IMR-90 (cell line): ENCODE data around the gene POGLUT2. TPM values are rescaled to one million over a fixed set of nuclear protein-coding genes. Genes with fewer than 3 reads are reported as not detected.

Source experiments
- ATAC-seq: fragments of 200-7000 bp; cut with Tn5 transposase; 2 replicates; pipeline ENCODE4 v1.9.1; 2020; ENCODE audit warnings: low read depth, mild to moderate bottlenecking, moderate library complexity
- BruUV-seq: library from RNA; stranded (reverse); fragments of 400-500 nt; replicated peaks from 2 replicates; lab custom pipeline; 2021; lab: Mats Ljungman, UMichigan
- CTCF ChIA-PET: fragments of 300-600 bp; formaldehyde crosslinking; extraction: SDS; loops from one replicate; lab custom pipeline; 2021; ENCODE audit warnings: antibody characterized with exemption; lab: Yijun Ruan, JAX
- POLR2A ChIA-PET: fragments of 300-600 bp; sonication (Branson Sonifier 250); formaldehyde crosslinking; loops from one replicate; lab custom pipeline; 2022; ENCODE audit warnings: antibody characterized with exemption; ENCODE audit not compliant: unreplicated experiment; lab: Charles Lee
- DNase-seq: peaks from one replicate; pipeline ENCODE4 v3.0.0; 2013
- H2AFZ ChIP-seq: replicated peaks from 2 replicates; pipeline ENCODE3; 2013; ENCODE audit warnings: low read length, mild to moderate bottlenecking; ENCODE audit not compliant: poor library complexity
- H2AK5ac ChIP-seq: 2 replicates; pipeline ENCODE4 v1.6.1; 2013; ENCODE audit warnings: low read depth, low read length, inconsistent platforms
- H2AK9ac ChIP-seq: replicated peaks from 2 replicates; pipeline ENCODE3; 2013; ENCODE audit warnings: mild to moderate bottlenecking, low read depth, low read length, moderate library complexity; ENCODE audit not compliant: poor library complexity
- H2BK120ac ChIP-seq: 2 replicates; pipeline ENCODE4 v1.6.1; 2013; ENCODE audit warnings: low read depth, low read length, inconsistent platforms
- H2BK15ac ChIP-seq: 3 replicates; pipeline ENCODE4 v1.6.1; 2013; ENCODE audit warnings: low read depth, low read length, inconsistent platforms
- H2BK20ac ChIP-seq: 2 replicates; pipeline ENCODE4 v1.6.1; 2013; ENCODE audit warnings: low read depth, mild to moderate bottlenecking, inconsistent platforms, low read length, moderate library complexity
- H2BK5ac ChIP-seq: 2 replicates; pipeline ENCODE4 v1.6.1; 2013; ENCODE audit warnings: mild to moderate bottlenecking, low read depth, low read length, inconsistent platforms; ENCODE audit not compliant: poor library complexity, severe bottlenecking
- H3K14ac ChIP-seq: replicated peaks from 2 replicates; pipeline ENCODE4 v1.6.1; 2013; ENCODE audit warnings: low read depth, low read length, inconsistent platforms
- H3K18ac ChIP-seq: 2 replicates; pipeline ENCODE4 v1.6.1; 2013; ENCODE audit warnings: low read depth, low read length, control low read depth
- H3K23ac ChIP-seq: 2 replicates; pipeline ENCODE4 v1.6.1; 2013; ENCODE audit warnings: low read depth, low read length, inconsistent platforms
- H3K27ac ChIP-seq: 2 replicates; pipeline ENCODE4 v1.5.1; 2013; ENCODE audit warnings: mild to moderate bottlenecking, control low read depth, low read length; ENCODE audit not compliant: insufficient read depth
- H3K27me3 ChIP-seq: 2 replicates; pipeline ENCODE4 v1.6.1; 2013; ENCODE audit warnings: low read length; ENCODE audit not compliant: control insufficient read depth, insufficient read depth
- H3K36me3 ChIP-seq: 2 replicates; pipeline ENCODE4 v1.6.1; 2013; ENCODE audit warnings: low read length, mixed read lengths; ENCODE audit not compliant: control insufficient read depth, insufficient read depth
- H3K4ac ChIP-seq: 2 replicates; pipeline ENCODE4 v1.6.1; 2013; ENCODE audit warnings: low read depth, low read length, inconsistent platforms
- H3K4me1 ChIP-seq: 2 replicates; pipeline ENCODE4 v1.6.1; 2013; ENCODE audit warnings: low read length, mixed read lengths; ENCODE audit not compliant: control insufficient read depth, insufficient read depth
- H3K4me2 ChIP-seq: 2 replicates; pipeline ENCODE4 v1.6.1; 2013; ENCODE audit warnings: low read depth, mild to moderate bottlenecking, control low read depth, low read length, moderate library complexity
- H3K4me3 ChIP-seq: 2 replicates; pipeline ENCODE4 v1.5.1; 2013; ENCODE audit warnings: low read depth, mild to moderate bottlenecking, control low read depth, low read length, moderate library complexity; ENCODE audit not compliant: insufficient read depth
- H3K56ac ChIP-seq: 2 replicates; pipeline ENCODE4 v1.6.1; 2013; ENCODE audit warnings: low read length, inconsistent platforms; ENCODE audit not compliant: insufficient read depth; ENCODE audit errors: extremely low read depth
- H3K79me1 ChIP-seq, 2 experiments: 2 replicates each; pipeline ENCODE4 v1.6.1; 2013; ENCODE audit warnings: low read length in 2 of 2, inconsistent platforms in 1 of 2, low read depth in 1 of 2
- H3K9ac ChIP-seq: 2 replicates; pipeline ENCODE4 v1.6.1; 2013; ENCODE audit warnings: low read depth, low read length, control low read depth
- H3K9me1 ChIP-seq: 2 replicates; pipeline ENCODE4 v1.6.1; 2013; ENCODE audit warnings: low read length, inconsistent platforms; ENCODE audit not compliant: insufficient read depth
- H3K9me3 ChIP-seq: 2 replicates; pipeline ENCODE4 v1.6.1; 2013; ENCODE audit warnings: low read length; ENCODE audit not compliant: control insufficient read depth, insufficient read depth
- H4K20me1 ChIP-seq: 2 replicates; pipeline ENCODE4 v1.6.1; 2013; ENCODE audit warnings: low read length, inconsistent platforms; ENCODE audit not compliant: insufficient read depth
- H4K5ac ChIP-seq: 2 replicates; pipeline ENCODE4 v1.6.1; 2013; ENCODE audit warnings: mild to moderate bottlenecking, low read depth, low read length, control low read depth
- H4K8ac ChIP-seq, 2 experiments: 2 replicates each; pipeline ENCODE4 v1.6.1; 2013; ENCODE audit warnings: low read depth in 2 of 2, low read length in 2 of 2, control low read depth in 1 of 2, inconsistent platforms in 1 of 2
- H4K91ac ChIP-seq: 2 replicates; pipeline ENCODE4 v1.6.1; 2013; ENCODE audit warnings: low read depth, low read length, inconsistent platforms; ENCODE audit not compliant: insufficient read depth
- BHLHE40 ChIP-seq: fragments of 150-350 bp; IDR thresholded peaks from 2 replicates; pipeline ENCODE4 v1.6.1; 2016; ENCODE audit warnings: mild to moderate bottlenecking, low read depth, low read length
- CEBPB ChIP-seq: IDR thresholded peaks from 2 replicates; pipeline ENCODE4 v1.6.1; 2012; ENCODE audit warnings: low read depth, low read length, improper control_type of control experiment
- MAFK ChIP-seq: IDR thresholded peaks from 2 replicates; pipeline ENCODE4 v1.6.1; 2012; ENCODE audit warnings: low read depth, low read length, improper control_type of control experiment
- MAZ ChIP-seq: IDR thresholded peaks from 2 replicates; pipeline ENCODE4 v1.6.1; 2012; ENCODE audit warnings: low read depth, mild to moderate bottlenecking, low read length, improper control_type of control experiment, moderate library complexity, borderline replicate concordance
- MXI1 ChIP-seq: IDR thresholded peaks from 2 replicates; pipeline ENCODE4 v1.6.1; 2012; ENCODE audit warnings: low read depth, mild to moderate bottlenecking, low read length, moderate library complexity, borderline replicate concordance
- POLR2A ChIP-seq: IDR thresholded peaks from 2 replicates; pipeline ENCODE4 v1.6.1; 2012; ENCODE audit warnings: mild to moderate bottlenecking, low read depth, low read length
- RCOR1 ChIP-seq: IDR thresholded peaks from 2 replicates; pipeline ENCODE4 v1.6.1; 2012; ENCODE audit warnings: mild to moderate bottlenecking, low read length, improper control_type of control experiment; ENCODE audit not compliant: insufficient replicate concordance
- SMC3 ChIP-seq: fragments of 150-350 bp; IDR thresholded peaks from 2 replicates; pipeline ENCODE4 v1.6.1; 2016; ENCODE audit warnings: low read depth, mild to moderate bottlenecking, antibody characterized with exemption, low read length, moderate library complexity
- WGBS, 2 experiments: methylation state at CpG; one replicate each; pipeline versions ENCODE4 v1.1.5 to v1.1.7; 2013; ENCODE audit warnings: missing lambda C conversion rate in 2 of 2; ENCODE audit not compliant: insufficient read length in 1 of 2; ENCODE audit errors: extremely low coverage in 2 of 2; 5-methylcytosine and 5-hydroxymethylcytosine counted together
- dilution Hi-C: fragments of 300-500 bp; cut with HindIII; formaldehyde crosslinking; loops from one replicate; pipeline ENCODE4 v1.14.3; 2018; ENCODE audit warnings: low sequenced_read_pairs; ENCODE audit not compliant: unreplicated experiment
- in situ Hi-C: fragments of 300-500 bp; cut with MboI; formaldehyde crosslinking; loops from 3 replicates; pipeline ENCODE4 v1.14.3; 2019; ENCODE audit warnings: low sequenced_read_pairs, inconsistent platforms, mixed read lengths
- intact Hi-C: fragments of 100-400 bp; cut with micrococcal nuclease; formaldehyde crosslinking; loops from 2 replicates; pipeline ENCODE4 v1.10.0; 2022
- polyA plus RNA-seq, 3 experiments: library from polyadenylated mRNA; depleted of rRNA; stranded (reverse); fragments of >200 nt; gene quantifications; 2 replicates each; pipeline ENCODE4 v1.2.3, GENCODE V29; 2012; ENCODE audit warnings: low replicate concordance in 1 of 3
- total RNA-seq: library from RNA; depleted of rRNA; stranded (reverse); fragments of >200 nt; gene quantifications from 2 replicates; pipeline ENCODE4 v1.2.3, GENCODE V29; 2012
- TF ChIP-seq, protein P1 (sequence below): fragments of 150-350 bp; IDR thresholded peaks from 2 replicates; pipeline ENCODE4 v1.6.1; 2017; ENCODE audit warnings: mild to moderate bottlenecking, antibody characterized with exemption, low read length, low read depth
- TF ChIP-seq, protein P2 (sequence below): fragments of 150-350 bp; IDR thresholded peaks from 2 replicates; pipeline ENCODE4 v1.6.1; 2016; ENCODE audit warnings: low read depth, mild to moderate bottlenecking, low read length, moderate library complexity, borderline replicate concordance
- TF ChIP-seq, protein P3 (sequence below): conservative IDR thresholded peaks from 2 replicates; pipeline ENCODE4 v1.5.1; 2012; ENCODE audit warnings: mild to moderate bottlenecking, low read depth, low read length, improper control_type of control experiment

Gene POGLUT2
- total and polyA plus RNA-seq, 2 of the 4 experiments (the other 2 are of a cell fraction) = 10.6 to 14.3 TPM

DNA sequence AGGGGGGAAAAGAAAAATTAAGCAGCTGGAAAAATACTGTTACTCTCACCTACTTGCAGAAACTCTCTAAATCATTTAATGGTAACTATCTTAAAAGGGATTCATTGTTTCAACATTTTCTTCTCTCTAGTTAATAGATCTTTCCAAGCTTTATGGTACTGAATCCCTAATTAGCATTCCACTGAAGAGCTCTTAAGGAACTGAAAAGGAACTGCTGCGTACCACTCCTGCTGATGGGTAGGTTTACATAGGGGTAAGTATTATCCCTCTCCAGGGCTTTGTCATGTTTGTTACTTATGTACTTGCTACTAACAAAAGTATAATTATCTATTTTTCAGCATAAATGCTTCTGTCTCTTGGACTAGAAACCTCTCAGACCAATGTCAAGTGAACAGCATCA lies 37.7 kb downstream of the POGLUT2 start:
- Histone ChIP-seq H3K79me1 (no peaks in the 10 kb centered on the region), H3K9me1 (no peaks in the 10 kb centered on the region), H2AFZ (no peak overlapping the region), H3K18ac (no peak overlapping the region), H3K14ac (no peak overlapping the region), H2AK5ac (no peak overlapping the region), H4K5ac (no peak overlapping the region), H3K4me3 (no peak overlapping the region), H3K27ac (no peak overlapping the region), H3K4me1 (no peaks in the 10 kb centered on the region), H3K23ac (no peak overlapping the region), H3K36me3 (0 out of 2 replicates have a peak, but pooled peaks cover 2% of the 10 kb centered on the region), H3K4ac (no peak overlapping the region), H2BK5ac (no peak overlapping the region), H4K91ac (no peak overlapping the region), H3K9ac (no peak overlapping the region), H2BK120ac (no peak overlapping the region), H4K20me1 (no peaks in the 10 kb centered on the region), H3K9me3 (no peaks in the 10 kb centered on the region), H2BK15ac (no peak overlapping the region), H3K56ac (no peak overlapping the region), H4K8ac (no peak overlapping the region), H2AK9ac (no peak overlapping the region), H3K4me2 (no peak overlapping the region), H3K27me3 (no peaks in the 10 kb centered on the region), H2BK20ac (no peak overlapping the region)
- TF ChIP-seq MAFK (no peak), CEBPB (no peak), RCOR1 (no peak), BHLHE40 (no peak), POLR2A (no peak), MXI1 (no peak), SMC3 (no peak), MAZ (no peak)
- TF ChIP-seq, protein P1, sequence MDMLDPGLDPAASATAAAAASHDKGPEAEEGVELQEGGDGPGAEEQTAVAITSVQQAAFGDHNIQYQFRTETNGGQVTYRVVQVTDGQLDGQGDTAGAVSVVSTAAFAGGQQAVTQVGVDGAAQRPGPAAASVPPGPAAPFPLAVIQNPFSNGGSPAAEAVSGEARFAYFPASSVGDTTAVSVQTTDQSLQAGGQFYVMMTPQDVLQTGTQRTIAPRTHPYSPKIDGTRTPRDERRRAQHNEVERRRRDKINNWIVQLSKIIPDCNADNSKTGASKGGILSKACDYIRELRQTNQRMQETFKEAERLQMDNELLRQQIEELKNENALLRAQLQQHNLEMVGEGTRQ = no peak
- TF ChIP-seq, protein P2, sequence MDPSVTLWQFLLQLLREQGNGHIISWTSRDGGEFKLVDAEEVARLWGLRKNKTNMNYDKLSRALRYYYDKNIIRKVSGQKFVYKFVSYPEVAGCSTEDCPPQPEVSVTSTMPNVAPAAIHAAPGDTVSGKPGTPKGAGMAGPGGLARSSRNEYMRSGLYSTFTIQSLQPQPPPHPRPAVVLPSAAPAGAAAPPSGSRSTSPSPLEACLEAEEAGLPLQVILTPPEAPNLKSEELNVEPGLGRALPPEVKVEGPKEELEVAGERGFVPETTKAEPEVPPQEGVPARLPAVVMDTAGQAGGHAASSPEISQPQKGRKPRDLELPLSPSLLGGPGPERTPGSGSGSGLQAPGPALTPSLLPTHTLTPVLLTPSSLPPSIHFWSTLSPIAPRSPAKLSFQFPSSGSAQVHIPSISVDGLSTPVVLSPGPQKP = no peak
- TF ChIP-seq, protein P3, sequence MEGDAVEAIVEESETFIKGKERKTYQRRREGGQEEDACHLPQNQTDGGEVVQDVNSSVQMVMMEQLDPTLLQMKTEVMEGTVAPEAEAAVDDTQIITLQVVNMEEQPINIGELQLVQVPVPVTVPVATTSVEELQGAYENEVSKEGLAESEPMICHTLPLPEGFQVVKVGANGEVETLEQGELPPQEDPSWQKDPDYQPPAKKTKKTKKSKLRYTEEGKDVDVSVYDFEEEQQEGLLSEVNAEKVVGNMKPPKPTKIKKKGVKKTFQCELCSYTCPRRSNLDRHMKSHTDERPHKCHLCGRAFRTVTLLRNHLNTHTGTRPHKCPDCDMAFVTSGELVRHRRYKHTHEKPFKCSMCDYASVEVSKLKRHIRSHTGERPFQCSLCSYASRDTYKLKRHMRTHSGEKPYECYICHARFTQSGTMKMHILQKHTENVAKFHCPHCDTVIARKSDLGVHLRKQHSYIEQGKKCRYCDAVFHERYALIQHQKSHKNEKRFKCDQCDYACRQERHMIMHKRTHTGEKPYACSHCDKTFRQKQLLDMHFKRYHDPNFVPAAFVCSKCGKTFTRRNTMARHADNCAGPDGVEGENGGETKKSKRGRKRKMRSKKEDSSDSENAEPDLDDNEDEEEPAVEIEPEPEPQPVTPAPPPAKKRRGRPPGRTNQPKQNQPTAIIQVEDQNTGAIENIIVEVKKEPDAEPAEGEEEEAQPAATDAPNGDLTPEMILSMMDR = no peak
- DNase-seq = no peak
- in situ Hi-C loops (no loop called here), dilution Hi-C loops (no loop called here), intact Hi-C loops (no loop called here)
- BruUV-seq = no TSS peak
- no peak for ATAC-seq
- ChIA-PET CTCF (no interaction called here), POLR2A (no interaction called here)
- no CpG with 5 or more reads among the region's 1 CpG for WGBS, 2 experiments
